ENCODE data around the gene PPIE. TPM values are rescaled to one million over a fixed set of nuclear protein-coding genes. Genes with fewer than 3 reads are reported as not detected.

The PPIE gene
- total RNA-seq, 4 donors from 2014 or later, result 38.5 to 45.1 (median 42.0) TPM

DNA sequence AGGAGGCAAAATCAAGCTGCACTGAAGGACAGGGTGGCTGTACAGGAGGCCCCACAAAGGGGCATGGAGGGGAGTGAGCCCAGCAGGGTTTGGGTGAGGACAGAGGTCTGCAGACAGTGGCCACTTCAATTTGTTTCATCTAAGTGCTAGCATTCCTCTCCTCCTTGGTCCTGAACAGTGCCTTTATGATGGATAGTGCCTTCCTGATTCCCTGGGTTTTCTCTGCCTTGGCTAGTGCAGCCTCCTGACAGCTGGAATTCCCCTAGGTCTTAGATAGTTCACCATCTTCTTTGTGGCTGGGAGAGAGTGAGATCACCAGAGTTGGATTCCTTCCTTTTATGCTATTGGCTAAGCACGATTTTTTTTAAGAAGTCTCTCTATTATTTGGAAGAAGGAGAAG, 43.7 kb upstream of the PPIE start:
- Histone ChIP-seq H3K27me3 (peaks cover 67% of the 10 kb centered on the region), H3K9me3 (no peaks in the 10 kb centered on the region), H3K36me3 (no peaks in the 10 kb centered on the region), H3K4me1 (peaks cover 0 to 20% (median 19%) of the 10 kb centered on the region in 3 donors), H3K27ac (no peak overlapping the region), H3K4me3 (no peak overlapping the region)
- whole genome bisulfite sequencing, 2 donors (ENCODE audit: low coverage in 1 of 2), result 20% methylated on average over 1 of the region's 1 CpG; no CpG with 5 or more reads in 1 of the 2 donors
- ATAC-seq, result no peak
- TF ChIP-seq, protein P1, sequence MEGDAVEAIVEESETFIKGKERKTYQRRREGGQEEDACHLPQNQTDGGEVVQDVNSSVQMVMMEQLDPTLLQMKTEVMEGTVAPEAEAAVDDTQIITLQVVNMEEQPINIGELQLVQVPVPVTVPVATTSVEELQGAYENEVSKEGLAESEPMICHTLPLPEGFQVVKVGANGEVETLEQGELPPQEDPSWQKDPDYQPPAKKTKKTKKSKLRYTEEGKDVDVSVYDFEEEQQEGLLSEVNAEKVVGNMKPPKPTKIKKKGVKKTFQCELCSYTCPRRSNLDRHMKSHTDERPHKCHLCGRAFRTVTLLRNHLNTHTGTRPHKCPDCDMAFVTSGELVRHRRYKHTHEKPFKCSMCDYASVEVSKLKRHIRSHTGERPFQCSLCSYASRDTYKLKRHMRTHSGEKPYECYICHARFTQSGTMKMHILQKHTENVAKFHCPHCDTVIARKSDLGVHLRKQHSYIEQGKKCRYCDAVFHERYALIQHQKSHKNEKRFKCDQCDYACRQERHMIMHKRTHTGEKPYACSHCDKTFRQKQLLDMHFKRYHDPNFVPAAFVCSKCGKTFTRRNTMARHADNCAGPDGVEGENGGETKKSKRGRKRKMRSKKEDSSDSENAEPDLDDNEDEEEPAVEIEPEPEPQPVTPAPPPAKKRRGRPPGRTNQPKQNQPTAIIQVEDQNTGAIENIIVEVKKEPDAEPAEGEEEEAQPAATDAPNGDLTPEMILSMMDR (IDR thresholded peaks at IDR 0.05), result no peak
- TF ChIP-seq POLR2A (IDR thresholded peaks at IDR 0.05), result no peak
- no peak for TF ChIP-seq EP300 (IDR thresholded peaks at IDR 0.05)
- no peak for TF ChIP-seq POLR2AphosphoS5 (IDR thresholded peaks at IDR 0.05)

DNA sequence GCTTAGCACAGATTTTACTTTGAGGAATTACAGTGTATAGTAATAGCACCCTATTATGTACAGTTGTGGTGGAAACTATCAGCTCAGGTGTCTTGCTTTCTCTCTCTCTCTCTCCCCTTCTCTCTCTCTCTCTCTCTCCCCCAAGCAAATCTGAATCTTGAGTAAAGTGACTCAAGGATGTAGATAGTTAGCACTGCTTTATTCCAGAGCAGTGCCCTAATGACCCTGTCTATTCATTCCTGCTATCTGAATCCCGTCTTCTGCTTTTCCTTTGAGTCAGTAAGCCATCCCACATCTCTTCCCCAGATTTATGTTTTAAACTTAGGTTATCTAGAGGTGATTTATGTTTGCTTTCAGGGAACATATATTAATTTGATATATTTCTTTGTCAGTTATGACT, 42.2 kb upstream of the PPIE start:
- peaks cover 0 to 16% (median 12%) of the 10 kb centered on the region in 3 donors for H3K4me1 ChIP-seq
- peaks cover 59% of the 10 kb centered on the region for H3K27me3 ChIP-seq
- H3K9me3 ChIP-seq, result no peaks in the 10 kb centered on the region
- WGBS, 2 donors (ENCODE audit: low coverage in 1 of 2), result 29 to 89% methylated on average over 1 of the region's 1 CpG
- ATAC-seq, result no peak
- no peak overlapping the region for H3K4me3 ChIP-seq
- TF ChIP-seq, protein P1 (IDR thresholded peaks at IDR 0.05), result no peak
- no peak for TF ChIP-seq EP300 (IDR thresholded peaks at IDR 0.05)
- H3K27ac ChIP-seq, result no peak overlapping the region
- no peaks in the 10 kb centered on the region for H3K36me3 ChIP-seq

DNA sequence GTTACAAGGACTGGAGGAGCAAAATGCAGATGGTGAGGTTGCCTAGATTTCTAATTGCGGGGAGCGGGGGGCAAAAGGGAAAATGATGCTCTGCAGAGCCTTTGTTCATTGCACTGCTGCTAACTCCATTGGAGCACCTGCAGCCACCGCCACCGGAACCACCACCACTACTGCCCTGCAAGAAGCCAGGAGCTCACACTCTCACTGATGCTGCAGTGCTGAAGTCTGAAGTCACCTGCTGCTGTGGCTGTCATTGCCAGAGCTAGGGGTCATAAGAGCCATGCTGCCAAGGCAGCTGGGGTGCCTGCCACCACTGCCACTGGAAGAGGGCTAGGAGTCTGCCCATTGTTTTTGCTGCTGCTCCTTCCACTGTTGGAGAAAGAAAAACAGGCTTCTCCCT, 40.1 kb upstream of the PPIE start:
- TF ChIP-seq, protein P1 (IDR thresholded peaks at IDR 0.05), result no peak
- TF ChIP-seq EP300 (IDR thresholded peaks at IDR 0.05) (no peak), POLR2A (IDR thresholded peaks at IDR 0.05) (no peak), POLR2AphosphoS5 (IDR thresholded peaks at IDR 0.05) (no peak)
- peaks cover 38% of the 10 kb centered on the region for H3K27me3 ChIP-seq

DNA sequence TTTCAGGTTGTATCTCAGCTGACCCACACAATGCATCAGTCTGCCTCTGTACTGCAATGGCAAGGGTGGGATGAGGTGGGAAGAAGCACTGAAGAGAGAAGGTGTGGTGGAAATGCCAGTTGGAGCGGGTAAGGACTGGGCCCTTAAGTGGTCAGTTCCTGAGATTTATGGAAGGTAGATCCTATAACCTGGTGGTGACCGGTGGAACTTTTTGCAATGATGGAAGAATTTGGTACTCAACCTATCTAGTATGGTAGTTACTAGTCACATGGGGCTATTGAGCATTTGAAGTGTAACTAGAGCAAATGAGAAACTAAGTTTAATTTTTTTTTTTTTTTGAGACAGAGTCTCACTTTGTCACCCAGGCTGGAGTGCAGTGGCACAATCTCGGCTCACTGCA, 39.3 kb upstream of the PPIE start:
- TF ChIP-seq POLR2A (IDR thresholded peaks at IDR 0.05), result no peak
- TF ChIP-seq POLR2AphosphoS5 (IDR thresholded peaks at IDR 0.05), result no peak
- TF ChIP-seq, protein P1 (IDR thresholded peaks at IDR 0.05), result no peak
- no peak for TF ChIP-seq EP300 (IDR thresholded peaks at IDR 0.05)

More for the DNA sequence above, 40.1 kb upstream of the PPIE start:
- no peak overlapping the region for H3K27ac ChIP-seq
- H3K4me1 ChIP-seq, result peaks cover 0 to 10% (median 0%) of the 10 kb centered on the region in 3 donors
- ATAC-seq, result no peak
- H3K4me3 ChIP-seq, result no peak overlapping the region
- no peaks in the 10 kb centered on the region for H3K36me3 ChIP-seq
- no peaks in the 10 kb centered on the region for H3K9me3 ChIP-seq
- 59% methylated on average over 2 of the region's 4 CpGs; no CpG with 5 or more reads in 1 of the 2 donors for WGBS, 2 donors (ENCODE audit: low coverage in 1 of 2)

DNA sequence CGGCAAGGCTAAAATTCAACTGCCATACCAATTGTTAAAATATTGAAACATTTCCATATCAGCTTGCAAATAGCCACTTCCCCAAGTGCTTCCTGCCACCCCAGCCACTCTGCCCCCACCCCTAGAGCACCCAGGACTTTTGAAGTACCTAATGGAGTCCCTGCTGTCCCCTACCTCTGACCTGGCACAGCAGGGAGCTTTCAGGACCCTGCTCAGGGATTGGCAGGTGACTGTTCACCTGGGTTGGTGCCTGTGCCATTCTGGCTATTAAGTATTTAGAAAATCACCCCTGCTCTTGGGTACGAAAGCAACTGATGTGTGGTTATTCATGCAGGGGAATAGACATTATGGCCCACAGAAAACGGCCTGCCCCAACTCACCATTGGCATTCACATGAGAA, 38.3 kb upstream of the PPIE start:
- Histone ChIP-seq H3K36me3 (no peaks in the 10 kb centered on the region), H3K4me1 (peaks cover 0 to 10% (median 0%) of the 10 kb centered on the region in 3 donors), H3K27me3 (peaks cover 27% of the 10 kb centered on the region), H3K27ac (no peak overlapping the region), H3K9me3 (no peaks in the 10 kb centered on the region), H3K4me3 (no peak overlapping the region)
- TF ChIP-seq, protein P1 (IDR thresholded peaks at IDR 0.05), result no peak
- no peak for TF ChIP-seq POLR2AphosphoS5 (IDR thresholded peaks at IDR 0.05)
- no peak for TF ChIP-seq POLR2A (IDR thresholded peaks at IDR 0.05)
- no peak for TF ChIP-seq EP300 (IDR thresholded peaks at IDR 0.05)
- ATAC-seq, result no peak
- 75 to 90% methylated on average over 2 to 3 of the region's 3 CpGs for WGBS, 2 donors (ENCODE audit: low coverage in 1 of 2)

More for the DNA sequence above, 39.3 kb upstream of the PPIE start:
- no peak overlapping the region for H3K4me3 ChIP-seq
- H3K27ac ChIP-seq, result no peak overlapping the region
- peaks cover 31% of the 10 kb centered on the region for H3K27me3 ChIP-seq
- ATAC-seq, result no peak
- peaks cover 0 to 10% (median 0%) of the 10 kb centered on the region in 3 donors for H3K4me1 ChIP-seq
- 96 to 100% methylated on average over 3 of the region's 3 CpGs for whole genome bisulfite sequencing, 2 donors (ENCODE audit: low coverage in 1 of 2)
- no peaks in the 10 kb centered on the region for H3K36me3 ChIP-seq
- no peaks in the 10 kb centered on the region for H3K9me3 ChIP-seq

All from gastroesophageal sphincter (tissue), 4 donors.